Activated T-cell treated with anti-CD3 and anti-CD28 coated beads, Interleukin-2, amount 50 U/mL, for 24 hours (primary cell): ENCODE results near the gene RAB35.

Experiments used
- DNase-seq: peaks from one replicate; pipeline ENCODE4 v3.0.0-alpha.2; 2020
- H3K27ac Mint-ChIP-seq: 2 replicates; pipeline ENCODE4 v1.8.0; 2020; ENCODE audit warnings: mild to moderate bottlenecking, mixed read lengths
- H3K27me3 Mint-ChIP-seq: 2 replicates; pipeline ENCODE4 v1.8.0; 2020; ENCODE audit warnings: mixed read lengths
- H3K36me3 Mint-ChIP-seq: 2 replicates; pipeline ENCODE4 v1.8.0; 2020; ENCODE audit warnings: low read depth, mixed read lengths
- H3K4me1 Mint-ChIP-seq: 2 replicates; pipeline ENCODE4 v1.8.0; 2020; ENCODE audit warnings: low read depth, mixed read lengths
- H3K4me3 Mint-ChIP-seq: 2 replicates; pipeline ENCODE4 v1.8.0; 2020; ENCODE audit warnings: mild to moderate bottlenecking, moderate library complexity, mixed read lengths
- H3K9me3 Mint-ChIP-seq: 2 replicates; pipeline ENCODE4 v1.8.0; 2020; ENCODE audit warnings: mixed read lengths

The RAB35 gene

GRCh38 chr12:120116441-120116791 is at the start of gene RAB35:
RAB35 (minus strand) TSS chr12:120116753; CDS start chr12:120116650, 103 bp downstream.
- H3K4me3 Mint-ChIP-seq: peak within 1 kb of the TSS; percentile 99
- peak within 1 kb of the TSS; percentile 98 for H3K27ac Mint-ChIP-seq
- H3K36me3 Mint-ChIP-seq: peaks cover 63% of the 10 kb centered on the region
- no peaks in the 10 kb centered on the region for H3K27me3 Mint-ChIP-seq
- H3K4me1 Mint-ChIP-seq: peaks cover 80% of the 10 kb centered on the region
- no peaks in the 10 kb centered on the region for H3K9me3 Mint-ChIP-seq
- DNase-seq: no peak

DNA sequence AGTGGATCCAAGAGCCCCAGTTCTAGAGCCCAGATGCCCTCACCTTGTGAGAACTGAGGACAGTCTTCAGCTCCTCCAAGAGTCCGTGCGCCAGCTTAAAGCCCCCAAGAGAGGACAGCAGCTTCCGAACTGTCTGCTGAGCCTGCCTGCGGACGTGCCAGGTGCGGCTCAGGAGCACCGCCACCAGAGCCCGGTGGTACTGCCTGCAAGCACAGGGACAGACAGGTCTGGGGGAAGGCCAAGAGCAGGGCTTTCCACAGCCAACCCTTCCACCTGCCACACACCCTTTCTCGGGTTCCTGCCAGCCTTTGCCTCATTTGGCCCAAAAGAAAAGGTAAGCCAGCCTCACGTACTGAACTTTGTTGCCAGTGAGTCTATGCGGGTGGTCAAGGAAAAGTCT is 47.7 kb upstream of the RAB35 start:
- DNase-seq: no peak
- H3K4me1 Mint-ChIP-seq: peaks cover 5% of the 10 kb centered on the region
- H3K27ac Mint-ChIP-seq: no peak overlapping the region
- H3K36me3 Mint-ChIP-seq: peaks cover 91% of the 10 kb centered on the region
- no peak overlapping the region for H3K4me3 Mint-ChIP-seq
- no peaks in the 10 kb centered on the region for H3K9me3 Mint-ChIP-seq
- no peaks in the 10 kb centered on the region for H3K27me3 Mint-ChIP-seq

DNA sequence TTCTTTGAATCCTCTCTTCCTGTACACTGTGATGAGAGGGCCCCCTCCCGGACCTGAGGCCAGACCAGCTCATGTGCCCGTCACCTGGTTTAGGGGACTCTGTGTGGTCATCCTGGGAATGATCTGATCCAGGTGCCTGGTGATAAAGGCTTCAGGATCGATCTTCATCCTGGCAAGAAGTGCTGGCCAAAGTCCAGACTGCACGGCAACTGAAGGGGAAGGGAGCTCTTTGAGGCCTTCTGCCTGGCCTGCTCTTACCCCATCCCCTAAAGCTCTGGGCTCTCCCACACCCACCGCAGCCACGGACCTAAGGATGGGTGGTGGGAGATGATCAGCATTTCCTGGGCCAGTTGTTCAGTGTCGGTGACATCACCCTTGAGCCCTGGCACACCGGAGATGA is 46.2 kb upstream of the RAB35 start:
- Mint-ChIP-seq H3K9me3 (no peaks in the 10 kb centered on the region), H3K27me3 (no peaks in the 10 kb centered on the region), H3K4me1 (peaks cover 1% of the 10 kb centered on the region), H3K27ac (no peak overlapping the region), H3K4me3 (no peak overlapping the region), H3K36me3 (peaks cover 94% of the 10 kb centered on the region)
- DNase-seq: no peak

- Mint-ChIP-seq H3K27me3 (no peaks in the 10 kb centered on the region), H3K4me1 (peaks cover 5% of the 10 kb centered on the region), H3K4me3 (no peak overlapping the region), H3K9me3 (no peaks in the 10 kb centered on the region), H3K36me3 (peaks cover 94% of the 10 kb centered on the region), H3K27ac (no peak overlapping the region)
- DNase-seq: no peak
Measured at GRCh38 chr12:120161852-120162251, 45.3 kb upstream of the RAB35 start.

GRCh38 chr12:120159509-120160237 is 43.1 kb upstream of the RAB35 start:
- no peaks in the 10 kb centered on the region for H3K9me3 Mint-ChIP-seq
- no peak overlapping the region for H3K4me3 Mint-ChIP-seq
- peaks cover 7% of the 10 kb centered on the region for H3K4me1 Mint-ChIP-seq
- no peaks in the 10 kb centered on the region for H3K27me3 Mint-ChIP-seq
- peaks cover 100% of the 10 kb centered on the region for H3K36me3 Mint-ChIP-seq
- H3K27ac Mint-ChIP-seq: peak overlapping the region; percentile 18
- DNase-seq: no peak

DNA sequence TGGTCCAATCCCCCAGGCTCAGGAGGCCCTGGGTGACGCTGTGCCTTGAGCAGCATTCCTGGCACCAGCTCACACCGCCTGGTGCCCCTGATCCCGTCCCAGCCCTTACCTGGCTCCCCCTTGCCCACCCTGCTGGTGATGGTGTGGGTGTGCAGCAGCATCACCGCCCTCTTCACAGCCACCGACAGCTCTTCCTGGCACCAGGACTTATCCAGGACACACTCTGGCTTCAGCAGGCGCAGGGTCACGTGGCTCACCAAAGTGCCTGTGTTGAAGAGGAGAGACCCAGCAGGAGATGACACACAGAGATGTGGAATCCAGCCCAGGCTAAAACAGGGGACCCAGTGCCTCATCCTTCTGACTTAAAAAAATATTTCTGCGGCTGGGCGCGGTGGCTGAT is 41.8 kb upstream of the RAB35 start:
- no peaks in the 10 kb centered on the region for H3K9me3 Mint-ChIP-seq

GRCh38 chr12:120157678-120158077 is 41.1 kb upstream of the RAB35 start:
- Mint-ChIP-seq H3K4me1 (peaks cover 7% of the 10 kb centered on the region), H3K27me3 (no peaks in the 10 kb centered on the region), H3K4me3 (no peak overlapping the region), H3K36me3 (peaks cover 100% of the 10 kb centered on the region), H3K27ac (no peak overlapping the region), H3K9me3 (no peaks in the 10 kb centered on the region)
- no peak for DNase-seq

More for the DNA sequence above, 41.8 kb upstream of the RAB35 start:
- Mint-ChIP-seq H3K4me1 (peaks cover 7% of the 10 kb centered on the region), H3K36me3 (peaks cover 100% of the 10 kb centered on the region), H3K27me3 (no peaks in the 10 kb centered on the region), H3K4me3 (no peak overlapping the region), H3K27ac (no peak overlapping the region)
- DNase-seq: no peak

- H3K4me1 Mint-ChIP-seq: peaks cover 7% of the 10 kb centered on the region
- no peak overlapping the region for H3K4me3 Mint-ChIP-seq
- H3K27ac Mint-ChIP-seq: peak overlapping the region; percentile 44
- H3K27me3 Mint-ChIP-seq: no peaks in the 10 kb centered on the region
- no peaks in the 10 kb centered on the region for H3K9me3 Mint-ChIP-seq
- no peak for DNase-seq
- peaks cover 96% of the 10 kb centered on the region for H3K36me3 Mint-ChIP-seq
Measured at GRCh38 chr12:120156315-120157259, 40.0 kb upstream of the RAB35 start.

- no peak for DNase-seq
- H3K27ac Mint-ChIP-seq: no peak overlapping the region
- H3K4me1 Mint-ChIP-seq: peaks cover 7% of the 10 kb centered on the region
- H3K4me3 Mint-ChIP-seq: no peak overlapping the region
- H3K36me3 Mint-ChIP-seq: peaks cover 96% of the 10 kb centered on the region
- no peaks in the 10 kb centered on the region for H3K9me3 Mint-ChIP-seq
- no peaks in the 10 kb centered on the region for H3K27me3 Mint-ChIP-seq
Measured at GRCh38 chr12:120155072-120155471, 38.5 kb upstream of the RAB35 start.

DNA sequence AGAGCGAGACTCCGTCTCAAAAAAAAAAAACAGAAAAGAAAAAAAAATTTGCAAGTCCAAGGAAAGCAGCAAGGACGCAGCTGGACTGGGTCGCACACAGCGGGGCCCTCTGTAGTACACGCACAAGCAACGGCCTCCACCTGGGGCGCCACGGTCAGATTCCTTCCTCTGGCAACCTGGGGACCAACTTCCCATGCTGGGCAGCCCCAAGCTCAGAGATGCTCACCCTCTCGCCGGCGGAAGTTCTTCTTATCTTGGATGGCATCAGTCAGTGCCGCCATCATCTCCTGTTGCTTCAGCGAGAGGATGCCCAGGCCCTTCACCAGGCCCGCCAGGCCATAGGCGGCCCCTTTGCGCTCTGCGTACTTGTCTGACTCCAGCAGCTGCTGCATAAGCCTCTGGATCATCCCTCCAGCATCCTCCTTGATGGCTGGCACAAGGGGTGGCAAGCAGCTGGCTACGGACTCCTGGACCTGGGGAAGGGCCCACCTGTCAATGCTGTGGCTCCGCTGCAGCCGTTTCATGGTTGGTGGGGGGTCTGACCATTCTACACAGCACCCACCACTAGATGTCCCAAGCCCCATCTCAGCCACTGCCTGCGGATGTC is 34.5 kb upstream of the RAB35 start:
- Mint-ChIP-seq H3K27ac (no peak overlapping the region), H3K4me1 (no peaks in the 10 kb centered on the region), H3K27me3 (no peaks in the 10 kb centered on the region), H3K9me3 (no peaks in the 10 kb centered on the region), H3K36me3 (peaks cover 94% of the 10 kb centered on the region), H3K4me3 (no peak overlapping the region)
- DNase-seq: no peak

- Mint-ChIP-seq H3K27me3 (no peaks in the 10 kb centered on the region), H3K4me3 (no peak overlapping the region), H3K36me3 (peaks cover 94% of the 10 kb centered on the region), H3K9me3 (no peaks in the 10 kb centered on the region), H3K4me1 (no peaks in the 10 kb centered on the region), H3K27ac (peak overlapping the region; percentile 10)
- no peak for DNase-seq
Measured at GRCh38 chr12:120148011-120148410, 31.5 kb upstream of the RAB35 start.

- no peaks in the 10 kb centered on the region for H3K27me3 Mint-ChIP-seq
- no peak overlapping the region for H3K27ac Mint-ChIP-seq
- no peaks in the 10 kb centered on the region for H3K9me3 Mint-ChIP-seq
- no peak overlapping the region for H3K4me3 Mint-ChIP-seq
- DNase-seq: no peak
- no peaks in the 10 kb centered on the region for H3K4me1 Mint-ChIP-seq
- H3K36me3 Mint-ChIP-seq: peaks cover 98% of the 10 kb centered on the region
Measured at GRCh38 chr12:120145164-120145563, 28.6 kb upstream of the RAB35 start.

DNA sequence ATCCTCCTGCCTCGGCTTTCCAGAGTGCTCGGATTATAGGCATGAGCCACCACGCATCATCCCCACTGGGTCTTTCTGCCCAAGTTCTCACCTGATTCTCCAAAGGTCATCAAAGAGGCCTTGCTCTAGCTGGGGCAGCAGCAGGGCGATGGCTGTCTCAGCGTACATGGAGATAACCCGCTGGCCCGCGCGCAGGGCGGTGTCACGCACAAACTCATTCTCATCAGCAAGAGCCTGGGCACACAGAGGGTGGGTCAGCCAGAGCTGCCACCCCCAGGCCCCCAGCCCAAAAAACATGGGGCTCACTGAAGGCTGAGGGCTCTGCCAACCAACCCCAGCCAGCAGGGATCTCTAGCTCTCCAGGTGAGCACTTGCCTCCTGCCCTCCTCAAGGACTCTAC is 27.7 kb upstream of the RAB35 start:
- Mint-ChIP-seq H3K27me3 (no peaks in the 10 kb centered on the region), H3K9me3 (no peaks in the 10 kb centered on the region), H3K27ac (no peak overlapping the region), H3K4me3 (no peak overlapping the region), H3K36me3 (peaks cover 98% of the 10 kb centered on the region), H3K4me1 (no peaks in the 10 kb centered on the region)
- no peak for DNase-seq

DNA sequence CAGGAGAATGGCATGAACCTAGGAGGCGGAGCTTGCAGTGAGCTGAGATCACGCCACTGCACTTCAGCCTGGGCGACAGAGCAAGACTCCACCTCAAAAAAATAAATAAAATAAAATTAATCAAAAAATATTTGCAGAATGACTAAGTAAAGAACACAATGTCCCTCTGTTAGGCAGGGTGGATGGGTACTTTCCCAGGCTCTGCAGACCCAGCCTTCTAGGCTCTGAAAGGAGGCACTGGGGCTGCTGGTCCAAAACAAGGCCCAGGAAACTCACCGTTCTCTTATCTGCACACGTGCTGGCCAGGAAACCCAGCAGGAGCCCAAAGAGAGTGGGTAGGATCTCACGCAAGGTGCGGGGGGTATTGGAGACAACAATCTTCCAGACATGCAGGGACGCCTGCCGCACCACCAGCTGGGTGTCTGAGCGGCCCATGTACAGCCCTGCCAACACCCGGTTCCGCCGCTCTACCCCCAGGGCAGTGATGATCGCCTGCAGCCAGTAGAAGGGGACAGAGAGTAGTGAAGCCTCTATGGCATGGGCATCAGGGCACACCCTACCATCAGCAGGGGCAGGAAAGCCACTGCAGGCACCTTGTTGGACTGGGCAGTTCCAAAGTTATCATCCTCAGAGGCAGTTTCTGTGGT is 25.8 kb upstream of the RAB35 start:
- H3K4me1 Mint-ChIP-seq: no peaks in the 10 kb centered on the region
- DNase-seq: no peak
- peak overlapping the region; percentile 57 for H3K27ac Mint-ChIP-seq
- no peaks in the 10 kb centered on the region for H3K27me3 Mint-ChIP-seq
- peaks cover 98% of the 10 kb centered on the region for H3K36me3 Mint-ChIP-seq
- no peaks in the 10 kb centered on the region for H3K9me3 Mint-ChIP-seq
- no peak overlapping the region for H3K4me3 Mint-ChIP-seq
